ENCODE results near the gene TULP4. TPM values are rescaled to one million over a fixed set of nuclear protein-coding genes. Genes with fewer than 3 reads are reported as not detected.
A peak's percentile ranks its signal among the peaks of the same experiment; 100 is the strongest.
"Not testable (repeated sequence)": the region's sequence is repeated elsewhere in the genome, so short reads cannot be mapped to it uniquely, and the experiment has no call there.

Gene TULP4
- total RNA-seq, 1 experiment from 2014 or later: 126 TPM

GRCh38 chr6:158350731-158351130 lies 38.5 kb downstream of the TULP4 start:
- H3K36me3 ChIP-seq (ENCODE audit: control insufficient read depth, insufficient read depth, low read length); CTCF ChIA-PET; intact Hi-C loops (cut with micrococcal nuclease; ENCODE audit: unreplicated experiment); H3K4me1 ChIP-seq; H3K27ac Mint-ChIP-seq (ENCODE audit: unreplicated experiment); H3K27me3 ChIP-seq (replicated peaks; ENCODE audit: control insufficient read depth, insufficient read depth, low read length); H3K4me1 Mint-ChIP-seq (ENCODE audit: low read depth, unreplicated experiment); BruUV-seq (replicated peaks); H3K4me3 Mint-ChIP-seq (ENCODE audit: unreplicated experiment); POLR2A ChIA-PET; DNase-seq; H3K4me3 ChIP-seq (ENCODE audit: low read depth, low read length); H3K27me3 Mint-ChIP-seq (ENCODE audit: insufficient read depth, unreplicated experiment): not testable (repeated sequence)
- Mint-ChIP-seq H3K36me3 (ENCODE audit: insufficient read depth, unreplicated experiment) (peaks cover 36% of the 10 kb centered on the region), H3K9me3 (ENCODE audit: unreplicated experiment) (peaks cover 12% of the 10 kb centered on the region)
- peaks cover 14% of the 10 kb centered on the region for H3K9me3 ChIP-seq

- CTCF ChIA-PET: no interaction called here
- 0 out of 2 replicates have a peak, but pooled peaks cover 4% of the 10 kb centered on the region for H3K4me1 ChIP-seq
- peaks cover 32% of the 10 kb centered on the region for H3K36me3 Mint-ChIP-seq (ENCODE audit: insufficient read depth, unreplicated experiment)
- BruUV-seq (replicated peaks): no TSS peak
- DNase-seq: no peak
- H3K4me3 Mint-ChIP-seq (ENCODE audit: unreplicated experiment): no peak overlapping the region
- intact Hi-C loops (cut with micrococcal nuclease; ENCODE audit: unreplicated experiment): no loop called here
- H3K27me3 ChIP-seq (replicated peaks; ENCODE audit: control insufficient read depth, insufficient read depth, low read length): no peaks in the 10 kb centered on the region
- peaks cover 25% of the 10 kb centered on the region for H3K4me1 Mint-ChIP-seq (ENCODE audit: low read depth, unreplicated experiment)
- no peaks in the 10 kb centered on the region for H3K9me3 ChIP-seq
- no peak overlapping the region for H3K4me3 ChIP-seq (ENCODE audit: low read depth, low read length)
- no peaks in the 10 kb centered on the region for H3K27me3 Mint-ChIP-seq (ENCODE audit: insufficient read depth, unreplicated experiment)
- POLR2A ChIA-PET: no interaction called here
- no peaks in the 10 kb centered on the region for H3K36me3 ChIP-seq (ENCODE audit: control insufficient read depth, insufficient read depth, low read length)
- TF ChIP-seq CTCF (IDR thresholded peaks at IDR 0.05; ENCODE audit: insufficient read depth in 1 of 2, low read depth in 1 of 2, low read length in 1 of 2, severe bottlenecking in 1 of 2, unreplicated experiment in 1 of 2): no peak
- no peaks in the 10 kb centered on the region for H3K9me3 Mint-ChIP-seq (ENCODE audit: unreplicated experiment)
- H3K27ac Mint-ChIP-seq (ENCODE audit: unreplicated experiment): no peak overlapping the region
Measured at GRCh38 chr6:158353883-158354877, 41.9 kb downstream of the TULP4 start.

- Mint-ChIP-seq H3K4me1 (ENCODE audit: low read depth, unreplicated experiment) (peaks cover 25% of the 10 kb centered on the region), H3K4me3 (ENCODE audit: unreplicated experiment) (no peak overlapping the region), H3K27ac (ENCODE audit: unreplicated experiment) (peak overlapping the region; percentile 18), H3K27me3 (ENCODE audit: insufficient read depth, unreplicated experiment) (no peaks in the 10 kb centered on the region), H3K36me3 (ENCODE audit: insufficient read depth, unreplicated experiment) (peaks cover 27% of the 10 kb centered on the region), H3K9me3 (ENCODE audit: unreplicated experiment) (no peaks in the 10 kb centered on the region)
- TF ChIP-seq CTCF (IDR thresholded peaks at IDR 0.05; ENCODE audit: insufficient read depth in 1 of 2, low read depth in 1 of 2, low read length in 1 of 2, severe bottlenecking in 1 of 2, unreplicated experiment in 1 of 2): no peak
- POLR2A ChIA-PET: no interaction called here
- intact Hi-C loops (cut with micrococcal nuclease; ENCODE audit: unreplicated experiment): no loop called here
- Histone ChIP-seq H3K4me1 (0 out of 2 replicates have a peak, but pooled peaks cover 4% of the 10 kb centered on the region), H3K4me3 (ENCODE audit: low read depth, low read length) (no peak overlapping the region), H3K9me3 (no peaks in the 10 kb centered on the region), H3K27me3 (replicated peaks; ENCODE audit: control insufficient read depth, insufficient read depth, low read length) (no peaks in the 10 kb centered on the region), H3K36me3 (ENCODE audit: control insufficient read depth, insufficient read depth, low read length) (no peaks in the 10 kb centered on the region)
- no peak for DNase-seq
- CTCF ChIA-PET: no interaction called here
- BruUV-seq (replicated peaks): no TSS peak
Measured at GRCh38 chr6:158356586-158357546, 44.6 kb downstream of the TULP4 start.
